GM12878 (cell line): ENCODE measurements around the gene ZMIZ1. TPM values are rescaled to one million over a fixed set of nuclear protein-coding genes. Genes with fewer than 3 reads are reported as not detected.

Experiments
- ATAC-seq: fragments of 200-7000 bp; cut with Tn5 transposase; 3 replicates; pipeline ENCODE4 v1.9.1; 2020; ENCODE audit warnings: mild to moderate bottlenecking, moderate library complexity
- BruUV-seq: library from RNA; stranded (reverse); fragments of 400-500 nt; replicated peaks from 2 replicates; lab custom pipeline; 2021; lab: Mats Ljungman, UMichigan
- CTCF ChIA-PET: fragments of 300-600 bp; sonication (Branson Sonifier 250); formaldehyde crosslinking; extraction: SDS; loops from one replicate; lab custom pipeline; 2021; ENCODE audit warnings: inconsistent platforms; lab: Yijun Ruan, JAX
- POLR2A ChIA-PET: fragments of 350-600 bp; formaldehyde crosslinking; extraction: SDS; loops from one replicate; lab custom pipeline; 2021; ENCODE audit warnings: inconsistent platforms; lab: Charles Lee
- RAD21 ChIA-PET: fragments of 300-600 bp; sonication (Branson Sonifier 250); formaldehyde crosslinking; loops from one replicate; lab custom pipeline; 2023; ENCODE audit warnings: antibody characterized with exemption; ENCODE audit not compliant: unreplicated experiment; lab: Charles Lee
- SMC1A ChIA-PET: fragments of 300-600 bp; sonication (Branson Sonifier 250); formaldehyde crosslinking; loops from one replicate; lab custom pipeline; 2023; ENCODE audit not compliant: unreplicated experiment, uncharacterized antibody; lab: Charles Lee
- DNase-seq: peaks from one replicate; pipeline ENCODE4 v3.0.0-alpha.2; 2011; ENCODE audit warnings: low read depth, low spot score
- FAIRE-seq: peaks from 3 replicates; lab custom pipeline; 2011; peaks lifted over from hg19 to GRCh38; lab: Jason Lieb, UNC
- H2AFZ ChIP-seq: 2 replicates; pipeline ENCODE4 v1.6.0; 2011; ENCODE audit warnings: low read depth, low read length, control low read depth; ENCODE audit not compliant: control insufficient read depth
- H3K27ac ChIP-seq: 2 replicates; pipeline ENCODE4 v1.5.1; 2011; ENCODE audit warnings: control low read depth; ENCODE audit not compliant: control insufficient read depth, insufficient read depth
- H3K27me3 ChIP-seq, 2 experiments: replicated peaks in 1 of 2; 2 replicates each; pipeline versions ENCODE4 v1.6.0 to v1.6.1; 2011; ENCODE audit warnings: low read length in 1 of 2; ENCODE audit not compliant: control insufficient read depth in 2 of 2, insufficient read depth in 2 of 2
- H3K36me3 ChIP-seq, 2 experiments: 2 replicates each; pipeline ENCODE4 v1.5.1; 2011; ENCODE audit warnings: low read length in 1 of 2; ENCODE audit not compliant: control insufficient read depth in 2 of 2, insufficient read depth in 2 of 2
- H3K4me1 ChIP-seq: 2 replicates; pipeline ENCODE4 v1.6.1; 2011; ENCODE audit warnings: mild to moderate bottlenecking, low read length, moderate library complexity, mixed read lengths; ENCODE audit not compliant: control insufficient read depth, insufficient read depth
- H3K4me2 ChIP-seq: 2 replicates; pipeline ENCODE4 v1.6.0; 2011; ENCODE audit warnings: control low read depth; ENCODE audit not compliant: control insufficient read depth, insufficient read depth
- H3K4me3 ChIP-seq: fragments of 200-600 bp; sonication (generic); 2 replicates; pipeline ENCODE4 v1.5.1; 2016
- H3K79me2 ChIP-seq: 2 replicates; pipeline ENCODE4 v1.6.0; 2011; ENCODE audit warnings: low read length; ENCODE audit not compliant: control insufficient read depth, insufficient read depth
- H3K9ac ChIP-seq: 2 replicates; pipeline ENCODE4 v1.8.0; 2011; ENCODE audit warnings: low read length, control low read depth, mixed read lengths; ENCODE audit not compliant: control insufficient read depth, insufficient read depth
- H3K9me3 ChIP-seq: replicated peaks from 3 replicates; pipeline ENCODE4 v1.5.1; 2011; ENCODE audit warnings: mild to moderate bottlenecking, low read length; ENCODE audit not compliant: control insufficient read depth, insufficient read depth
- H4K20me1 ChIP-seq: 2 replicates; pipeline ENCODE4 v1.6.0; 2011; ENCODE audit not compliant: control insufficient read depth, insufficient read depth
- BCLAF1 ChIP-seq: fragments of 450-650 bp; IDR thresholded peaks from 2 replicates; pipeline ENCODE4 v1.6.1; 2017; ENCODE audit warnings: antibody characterized with exemption, mild to moderate bottlenecking, moderate library complexity
- BHLHE40 ChIP-seq, 2 experiments: fragments of 450-650 bp in 1 of 2; IDR thresholded peaks; 2 replicates each; pipeline ENCODE4 v1.6.1; 2011 to 2017; ENCODE audit warnings: low read depth in 2 of 2, borderline replicate concordance in 1 of 2, improper control_type of control experiment in 1 of 2, low read length in 1 of 2, mild to moderate bottlenecking in 1 of 2
- E2F4 ChIP-seq: IDR thresholded peaks from 2 replicates; pipeline ENCODE4 v1.6.1; 2012; ENCODE audit warnings: low read depth, low read length, improper control_type of control experiment
- POLR2A ChIP-seq: IDR thresholded peaks from 2 replicates; pipeline ENCODE4 v1.6.1; 2011; ENCODE audit warnings: low read depth, mild to moderate bottlenecking, low read length
- PRDM15 ChIP-seq: fragments of 450-650 bp; formaldehyde crosslinking; IDR thresholded peaks from 2 replicates; pipeline ENCODE4 v1.4.0; 2020; ENCODE audit warnings: mild to moderate bottlenecking, moderate library complexity
- SMAD5 ChIP-seq: IDR thresholded peaks from 2 replicates; pipeline ENCODE4 v1.6.1; 2016; ENCODE audit warnings: antibody characterized with exemption, low read depth
- SMARCA5 ChIP-seq: fragments of 450-650 bp; IDR thresholded peaks from 2 replicates; pipeline ENCODE4 v1.6.1; 2017; ENCODE audit warnings: mild to moderate bottlenecking
- ZNF24 ChIP-seq: fragments of 450-650 bp; IDR thresholded peaks from 2 replicates; pipeline ENCODE4 v1.6.1; 2017; ENCODE audit warnings: antibody characterized with exemption, mild to moderate bottlenecking
- WGBS: methylation state at CpG from one replicate; pipeline ENCODE4 v1.1.6; 2016; ENCODE audit warnings: low lambda C conversion rate; ENCODE audit not compliant: insufficient replicate concordance, insufficient coverage; ENCODE audit errors: missing lambda C conversion rate; 5-methylcytosine and 5-hydroxymethylcytosine counted together
- in situ Hi-C: fragments of 300-500 bp; cut with MboI; formaldehyde crosslinking; loops from 9 replicates; pipeline ENCODE4 v1.14.3; 2018; ENCODE audit warnings: mixed read lengths
- intact Hi-C: fragments of 100-400 bp; cut with micrococcal nuclease; formaldehyde crosslinking; loops from one replicate; pipeline ENCODE4 v1.14.2; 2022; ENCODE audit not compliant: unreplicated experiment
- polyA plus RNA-seq, 11 experiments: library from polyadenylated mRNA; depleted of rRNA in 4 of 11; unstranded in 6 of 11; stranded (reverse) in 5 of 11; fragments of >200 nt; fragmentation: Nextera tagmentation in 4 of 11; fragmentation: Illumina TruSeq in 1 of 11; extraction: Ambion mirVana in 4 of 11; extraction: Trizol in 1 of 11; gene quantifications; 1 replicate in 1 of 11; 2 replicates in 10 of 11; pipeline versions ENCODE4 v1.2.1 to v1.2.3, GENCODE V29; 2011 to 2016; ENCODE audit warnings: inconsistent platforms in 2 of 11, missing spikeins in 2 of 11, low read depth in 1 of 11
- total RNA-seq, 4 experiments: library from RNA; depleted of rRNA in 3 of 4; stranded (reverse); fragments of >200 nt in 3 of 4; fragmentation: Illumina TruSeq in 1 of 4; extraction: Trizol in 1 of 4; gene quantifications; 2 replicates each; pipeline versions ENCODE4 v1.2.1 to v1.2.3, GENCODE V29; 2013 to 2021

The ZMIZ1 gene
- total and polyA plus RNA-seq, 10 of the 15 experiments (the other 5 are each of a cell fraction or from before 2014, with no cell fraction given), result 3.1 to 82.3 (median 14.9) TPM

- Histone ChIP-seq H3K4me1 (no peaks in the 10 kb centered on the region), H3K36me3 (no peaks in the 10 kb centered on the region; a peak in 1 of 4 replicates), H3K9me3 (no peaks in the 10 kb centered on the region), H3K4me2 (no peak overlapping the region), H3K27me3 (no peaks in the 10 kb centered on the region), H2AFZ (no peak overlapping the region), H3K79me2 (no peaks in the 10 kb centered on the region), H3K9ac (no peak overlapping the region), H3K27ac (no peak overlapping the region), H4K20me1 (no peaks in the 10 kb centered on the region), H3K4me3 (no peak overlapping the region)
- BruUV-seq, result no TSS peak
- ChIA-PET SMC1A (interaction anchor here (0.8 kb wide), 1 partner anchor 12 kb away, joined by 3 read pairs; no protein-coding TSS in a partner anchor), RAD21 (interaction anchor here (1.3 kb wide), 1 partner anchor 35 kb away, joined by 3 read pairs; no protein-coding TSS in a partner anchor), POLR2A (interaction anchor here (0.6 kb wide), 1 partner anchor 53 kb away, joined by 4 read pairs; no protein-coding TSS in a partner anchor), CTCF (interaction anchor here (1.2 kb wide), 1 partner anchor 9 kb away, joined by 6 read pairs; no protein-coding TSS in a partner anchor)
- DNase-seq (no peak), ATAC-seq (no peak), FAIRE-seq (no peak)
- intact Hi-C loops, result no loop called here
- no peak for TF ChIP-seq POLR2A
- TF ChIP-seq SMAD5, result no peak
- TF ChIP-seq BHLHE40 (IDR thresholded peaks at IDR 0.05; ENCODE audit: borderline replicate concordance in 1 of 2, low read depth in 2 of 2, low read length in 1 of 2), result peak in 1 of 2 experiments; percentile 22; a peak in 1 of 4 replicates
- 53% methylated on average over 13 of the region's 13 CpGs for WGBS
- in situ Hi-C loops, result no loop called here
Observed at GRCh38 chr10:79206300-79207095, 137.7 kb downstream of the ZMIZ1 start.

- in situ Hi-C loops, result no loop called here
- ChIA-PET POLR2A (no interaction called here), SMC1A (no interaction called here), RAD21 (no interaction called here), CTCF (no interaction called here)
- no peaks in the 10 kb centered on the region; a peak in 1 of 4 replicates for H3K36me3 ChIP-seq
- H3K79me2 ChIP-seq, result no peaks in the 10 kb centered on the region
- no peaks in the 10 kb centered on the region for H4K20me1 ChIP-seq
- no peak overlapping the region for H3K27ac ChIP-seq
- intact Hi-C loops, result no loop called here
- H3K9ac ChIP-seq, result no peak overlapping the region
- WGBS, result 44% methylated on average over 4 of the region's 4 CpGs
- no peaks in the 10 kb centered on the region for H3K27me3 ChIP-seq
- no peak overlapping the region for H3K4me3 ChIP-seq
- DNase-seq (no peak), ATAC-seq (no peak), FAIRE-seq (no peak)
- no peak overlapping the region for H3K4me2 ChIP-seq
- BruUV-seq, result no TSS peak
- no peak overlapping the region for H2AFZ ChIP-seq
- H3K9me3 ChIP-seq, result no peaks in the 10 kb centered on the region
- H3K4me1 ChIP-seq, result no peaks in the 10 kb centered on the region
- TF ChIP-seq E2F4 (no peak), ZNF24 (no peak), BCLAF1 (no peak), PRDM15 (no peak), SMARCA5 (no peak)
Observed at GRCh38 chr10:79207096-79207357, 138.3 kb downstream of the ZMIZ1 start.
